Mucosa of descending colon (tissue), 3 donors: Measurements from ENCODE around the gene FGGY. TPM values are rescaled to one million over a fixed set of nuclear protein-coding genes. Genes with fewer than 3 reads are reported as not detected.
"Not testable (repeated sequence)": the region's sequence is repeated elsewhere in the genome, so short reads cannot be mapped to it uniquely, and the experiment has no call there.

Experiments used
- ATAC-seq: fragments of 200-7000 bp; cut with Tn5 transposase; one replicate; pipeline ENCODE4 v1.9.1; 2020; ENCODE audit warnings: mild to moderate bottlenecking, moderate library complexity
- DNase-seq, 3 donors: peaks; one replicate each; pipeline ENCODE4 v3.0.0-alpha.2; 2020
- H3K36me3 ChIP-seq: fragments of 200-600 bp; one replicate; pipeline ENCODE4 v1.8.0; 2021; ENCODE audit warnings: low read depth, mild to moderate bottlenecking
- H3K4me1 ChIP-seq: fragments of 200-600 bp; one replicate; pipeline ENCODE4 v1.8.0; 2021; ENCODE audit warnings: low read depth, mild to moderate bottlenecking
- H3K4me3 ChIP-seq: fragments of 200-600 bp; one replicate; pipeline ENCODE4 v1.8.0; 2021; ENCODE audit warnings: mild to moderate bottlenecking
- H3K9me3 ChIP-seq: fragments of 200-600 bp; one replicate; pipeline ENCODE4 v1.8.0; 2021; ENCODE audit warnings: mild to moderate bottlenecking
- intact Hi-C, 2 donors: fragments of 100-400 bp; cut with DNase I in 1 of 2; cut with micrococcal nuclease in 1 of 2; formaldehyde crosslinking; loops; one replicate each; pipeline versions ENCODE4 v1.11.0 to v1.11.1; 2022; cut with DNase I, micrococcal nuclease
- total RNA-seq, 3 donors: library from RNA; stranded (reverse); fragmentation: NEBNext Ultra II Directional in 2 of 3; extraction: Animal tissue kit (Norgen Biotek cat#: 25700) in 2 of 3; gene quantifications; one replicate each; pipeline versions ENCODE4 v1.2.1 to v1.2.4, GENCODE V29; 2021 to 2023
- TF ChIP-seq, protein P1 (sequence below): fragments of 200-600 bp; IDR thresholded peaks from one replicate; pipeline ENCODE4 v1.8.0; 2022; ENCODE audit warnings: antibody characterized with exemption, mild to moderate bottlenecking
- donor health status: DM: no; HTN: no; CAD: no; lungs with moderate emphysema.
- donor health status: DM: no; HTN: no; CAD: no.
- donor health status: DM: no; HTN: yes; CAD: no.

The FGGY gene
- total RNA-seq, 3 donors from 2014 or later, result 25.2 to 38.3 (median 36.6) TPM

GRCh38 chr1:59733443-59734141 is 436.7 kb downstream of the FGGY start:
- H3K9me3 ChIP-seq, result peaks cover 3% of the 10 kb centered on the region
- intact Hi-C loops, result no loop called here
- no peaks in the 10 kb centered on the region for H3K4me1 ChIP-seq
- H3K36me3 ChIP-seq, result no peaks in the 10 kb centered on the region
- H3K4me3 ChIP-seq, result no peak overlapping the region
- no peak for DNase-seq
- ATAC-seq, result no peak
- TF ChIP-seq, protein P1, sequence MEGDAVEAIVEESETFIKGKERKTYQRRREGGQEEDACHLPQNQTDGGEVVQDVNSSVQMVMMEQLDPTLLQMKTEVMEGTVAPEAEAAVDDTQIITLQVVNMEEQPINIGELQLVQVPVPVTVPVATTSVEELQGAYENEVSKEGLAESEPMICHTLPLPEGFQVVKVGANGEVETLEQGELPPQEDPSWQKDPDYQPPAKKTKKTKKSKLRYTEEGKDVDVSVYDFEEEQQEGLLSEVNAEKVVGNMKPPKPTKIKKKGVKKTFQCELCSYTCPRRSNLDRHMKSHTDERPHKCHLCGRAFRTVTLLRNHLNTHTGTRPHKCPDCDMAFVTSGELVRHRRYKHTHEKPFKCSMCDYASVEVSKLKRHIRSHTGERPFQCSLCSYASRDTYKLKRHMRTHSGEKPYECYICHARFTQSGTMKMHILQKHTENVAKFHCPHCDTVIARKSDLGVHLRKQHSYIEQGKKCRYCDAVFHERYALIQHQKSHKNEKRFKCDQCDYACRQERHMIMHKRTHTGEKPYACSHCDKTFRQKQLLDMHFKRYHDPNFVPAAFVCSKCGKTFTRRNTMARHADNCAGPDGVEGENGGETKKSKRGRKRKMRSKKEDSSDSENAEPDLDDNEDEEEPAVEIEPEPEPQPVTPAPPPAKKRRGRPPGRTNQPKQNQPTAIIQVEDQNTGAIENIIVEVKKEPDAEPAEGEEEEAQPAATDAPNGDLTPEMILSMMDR, result no peak

GRCh38 chr1:59735927-59736326 is 439.0 kb downstream of the FGGY start:
- intact Hi-C loops, H3K36me3 ChIP-seq, ATAC-seq, DNase-seq, H3K4me3 ChIP-seq, H3K4me1 ChIP-seq, H3K9me3 ChIP-seq: not testable (repeated sequence)

DNA sequence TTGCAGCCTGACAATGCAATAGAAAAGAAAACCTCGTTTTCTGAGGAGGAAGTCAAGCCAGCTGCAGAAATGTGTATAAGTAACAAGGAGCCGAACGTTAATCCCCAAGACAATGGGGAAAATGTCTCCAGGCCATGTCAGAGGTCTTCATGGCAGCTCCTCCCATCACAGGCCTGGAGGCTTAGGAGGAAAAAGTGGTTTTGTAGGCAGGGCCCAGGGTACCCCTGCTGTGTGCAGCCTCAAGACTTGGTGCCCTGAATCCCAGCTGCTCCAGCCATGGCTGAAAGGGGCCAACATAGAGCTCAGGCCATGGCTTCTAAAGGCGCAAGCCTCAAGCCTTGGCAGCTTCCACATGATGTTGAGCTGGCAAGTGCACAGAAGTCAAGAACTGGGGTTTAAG is 439.9 kb downstream of the FGGY start:
- DNase-seq, result no peak
- ATAC-seq, result no peak
- Histone ChIP-seq H3K4me1 (no peaks in the 10 kb centered on the region), H3K9me3 (peaks cover 3% of the 10 kb centered on the region), H3K36me3 (no peaks in the 10 kb centered on the region), H3K4me3 (no peak overlapping the region)
- intact Hi-C loops, result no loop called here
- TF ChIP-seq, protein P1, result no peak

DNA sequence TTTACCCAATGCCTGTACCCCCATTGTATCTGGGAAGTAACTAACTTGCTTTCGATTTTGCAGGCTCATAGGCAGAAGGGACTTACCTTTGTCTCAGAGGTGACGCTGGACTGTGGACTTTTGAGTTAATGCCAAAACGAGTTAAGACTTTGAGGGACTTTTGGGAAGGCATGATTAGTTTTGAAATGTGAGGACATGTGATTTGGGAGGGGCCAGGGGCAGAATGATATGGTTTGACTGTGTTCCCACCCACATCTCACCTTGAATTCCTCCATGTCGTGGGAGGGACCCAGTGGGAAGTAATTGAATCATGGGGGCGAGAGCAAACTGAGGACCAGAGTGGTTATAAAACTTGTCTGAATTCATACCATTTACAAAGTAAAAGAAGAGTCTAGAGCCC is 440.7 kb downstream of the FGGY start:
- Histone ChIP-seq H3K4me1 (no peaks in the 10 kb centered on the region), H3K4me3 (no peak overlapping the region), H3K9me3 (peaks cover 3% of the 10 kb centered on the region), H3K36me3 (no peaks in the 10 kb centered on the region)
- intact Hi-C loops, result no loop called here
- ATAC-seq (no peak), DNase-seq (no peak)
- TF ChIP-seq, protein P1, result no peak

DNA sequence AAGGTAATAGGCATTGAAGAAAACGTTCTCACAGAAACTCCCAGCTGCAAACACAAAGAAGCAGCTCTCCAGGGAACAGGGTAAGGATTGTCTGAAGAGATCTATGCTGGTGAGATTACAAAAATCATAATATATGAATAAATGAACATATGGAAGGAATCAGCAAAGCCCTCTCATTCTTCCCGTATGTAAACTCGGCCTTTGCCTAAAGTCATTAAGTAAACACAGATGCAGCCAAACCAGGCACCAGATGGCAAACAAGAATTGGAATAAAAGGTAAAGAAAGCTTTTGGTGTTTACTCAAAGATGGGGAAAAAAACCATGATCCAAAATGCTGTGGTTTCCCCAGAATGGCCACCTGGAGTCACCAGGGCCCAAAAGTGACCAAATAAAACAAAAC is 441.3 kb downstream of the FGGY start:
- Histone ChIP-seq H3K36me3 (no peaks in the 10 kb centered on the region), H3K4me3 (no peak overlapping the region), H3K4me1 (no peaks in the 10 kb centered on the region), H3K9me3 (peaks cover 3% of the 10 kb centered on the region)
- DNase-seq (no peak), ATAC-seq (peak; percentile 47)
- intact Hi-C loops, result no loop called here
- TF ChIP-seq, protein P1, result no peak

GRCh38 chr1:59738591-59739015 is 441.7 kb downstream of the FGGY start:
- no peak for DNase-seq
- TF ChIP-seq, protein P1, result no peak
- no peaks in the 10 kb centered on the region for H3K4me1 ChIP-seq
- no peaks in the 10 kb centered on the region for H3K36me3 ChIP-seq
- intact Hi-C loops, result no loop called here
- ATAC-seq, result peak; percentile 8
- no peak overlapping the region for H3K4me3 ChIP-seq
- peaks cover 3% of the 10 kb centered on the region for H3K9me3 ChIP-seq
